ENCODE data around the gene ZNF101. TPM values are rescaled to one million over a fixed set of nuclear protein-coding genes. Genes with fewer than 3 reads are reported as not detected.

The ZNF101 gene
- total RNA-seq, 4 donors from 2014 or later = 6.9 to 13.4 (median 11.3) TPM

- no peaks in the 10 kb centered on the region for H3K27me3 ChIP-seq
- DNase-seq = no peak
- TF ChIP-seq POLR2A (IDR thresholded peaks at IDR 0.05) = no peak
- no peak for TF ChIP-seq CTCF (IDR thresholded peaks at IDR 0.05)
- no peak overlapping the region for H3K27ac ChIP-seq
- H3K36me3 ChIP-seq = peaks cover 0 to 6% of the 10 kb centered on the region in 2 donors
- peaks cover 1 to 23% of the 10 kb centered on the region in 2 donors for H3K4me1 ChIP-seq
- intact Hi-C loops (cut with DNase I) = no loop called here
- no peaks in the 10 kb centered on the region for H3K9me3 ChIP-seq
- H3K4me3 ChIP-seq (replicated peaks in 1 of 3) = no peak overlapping the region
- WGBS, 2 donors = 94 to 95% methylated on average over 14 to 19 of the region's 19 CpGs
Observed at GRCh38 chr19:19624032-19624570, 44.5 kb upstream of the ZNF101 start.

DNA sequence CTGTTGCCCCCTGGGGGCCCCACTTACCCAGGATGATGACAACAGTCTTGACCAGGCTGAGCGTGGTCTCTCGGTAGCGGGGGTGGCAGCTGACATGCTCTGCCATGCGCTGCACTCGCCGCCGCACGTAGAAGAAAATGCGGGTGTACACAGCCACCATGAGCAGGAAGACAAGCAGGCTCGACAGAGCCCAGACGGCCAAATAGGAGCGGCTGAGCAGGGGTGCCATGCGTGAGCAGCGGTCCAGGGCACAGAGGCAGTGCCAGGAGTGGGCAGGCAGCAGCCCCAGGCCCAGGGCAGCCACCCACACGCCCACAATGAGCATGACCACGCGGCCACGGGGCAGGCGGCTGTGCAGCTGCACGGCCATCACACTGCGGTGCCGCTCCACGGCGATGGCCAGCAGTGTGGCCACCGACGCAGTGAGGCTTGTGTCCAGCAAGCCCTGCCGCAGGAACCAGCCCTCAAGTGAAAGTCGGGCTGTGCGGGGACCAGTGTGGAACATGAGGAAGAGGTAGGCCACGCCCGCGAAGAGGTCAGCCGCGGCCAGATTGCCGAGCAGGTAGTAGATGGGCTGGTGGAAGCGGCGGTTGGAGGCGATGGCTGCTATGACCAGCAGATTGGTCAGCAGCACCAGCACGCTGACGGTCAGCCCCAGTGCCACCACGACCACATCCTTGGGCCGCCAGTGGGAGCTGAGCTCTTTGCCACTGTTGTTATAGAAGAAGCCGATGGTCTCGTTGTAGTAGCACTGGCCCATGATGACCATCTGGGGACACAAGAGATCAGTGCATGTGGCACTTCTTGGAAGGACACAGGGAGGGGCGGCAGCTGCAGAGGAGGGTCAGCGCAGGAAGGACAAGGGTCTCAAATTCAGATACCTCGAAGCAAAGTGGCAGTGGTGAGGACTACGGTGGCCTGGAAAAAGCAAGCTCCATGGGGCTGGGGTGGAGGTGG, 41.8 kb upstream of the ZNF101 start:
- intact Hi-C loops (cut with DNase I) = no loop called here
- 93% methylated on average over 30 to 38 of the region's 48 CpGs for WGBS, 2 donors
- no peak for DNase-seq
- Histone ChIP-seq H3K9me3 (no peaks in the 10 kb centered on the region), H3K4me1 (peaks cover 0 to 20% of the 10 kb centered on the region in 2 donors), H3K36me3 (peaks cover 0 to 6% of the 10 kb centered on the region in 2 donors), H3K4me3 (replicated peaks in 1 of 3) (peak overlapping the region in 1 of 3 donors; percentile 66), H3K27me3 (no peaks in the 10 kb centered on the region), H3K27ac (peak overlapping the region in 2 of 3 donors; percentile 36 to 86)
- TF ChIP-seq CTCF (IDR thresholded peaks at IDR 0.05) = no peak
- no peak for TF ChIP-seq POLR2A (IDR thresholded peaks at IDR 0.05)

GRCh38 chr19:19627621-19628500, 40.8 kb upstream of the ZNF101 start, which contains the start of gene LPAR2:
Gene LPAR2, minus strand, starts transcription at chr19:19628220. Its CDS starts 945 bp downstream, at chr19:19627275.
- Histone ChIP-seq H3K4me3 (replicated peaks in 1 of 3) (peak within 1 kb of the TSS; percentile 32 to 66 (median 53)), H3K27ac (peak within 1 kb of the TSS; percentile 53 to 86 (median 68)), H3K9me3 (no peaks in the 10 kb centered on the region), H3K4me1 (peaks cover 0 to 20% of the 10 kb centered on the region in 2 donors), H3K27me3 (no peaks in the 10 kb centered on the region), H3K36me3 (peaks cover 0 to 6% of the 10 kb centered on the region in 2 donors)
- TF ChIP-seq POLR2A (IDR thresholded peaks at IDR 0.05) = peak in 1 of 2 donors; percentile 55
- no peak for TF ChIP-seq CTCF (IDR thresholded peaks at IDR 0.05)
- WGBS, 2 donors = 4 to 5% methylated on average over 16 to 20 of the region's 87 CpGs
- intact Hi-C loops (cut with DNase I) = no loop called here
- DNase-seq = peak; percentile 72 to 75

- peak overlapping the region; percentile 53 to 86 (median 68) for H3K27ac ChIP-seq
- peak; percentile 50 to 53 for DNase-seq
- 39% methylated on average over 10 to 16 of the region's 51 CpGs for WGBS, 2 donors
- intact Hi-C loops (cut with DNase I) = no loop called here
- TF ChIP-seq POLR2A (IDR thresholded peaks at IDR 0.05) (peak in 1 of 2 donors; percentile 3), CTCF (IDR thresholded peaks at IDR 0.05) (no peak)
- H3K4me1 ChIP-seq = peaks cover 0 to 20% of the 10 kb centered on the region in 2 donors
- H3K9me3 ChIP-seq = no peaks in the 10 kb centered on the region
- H3K27me3 ChIP-seq = no peaks in the 10 kb centered on the region
- H3K36me3 ChIP-seq = peaks cover 0 to 7% of the 10 kb centered on the region in 2 donors
- H3K4me3 ChIP-seq (replicated peaks in 1 of 3) = peak overlapping the region; percentile 32 to 66 (median 53)
Observed at GRCh38 chr19:19628501-19629134, 40.0 kb upstream of the ZNF101 start.
